ENCODE data around the gene ZNF710.
"Not testable (repeated sequence)": the region's sequence is repeated elsewhere in the genome, so short reads cannot be mapped to it uniquely, and the experiment has no call there.

Gene ZNF710

GRCh38 chr15:90083954-90084607 lies 83.0 kb downstream of the ZNF710 start:
- no peak for DNase-seq

- no peak for DNase-seq
These were observed 83.8 kb downstream of the ZNF710 start for GRCh38 chr15:90084876-90085423.

- DNase-seq, result no peak
These were observed 84.4 kb downstream of the ZNF710 start for GRCh38 chr15:90085565-90085964.

- DNase-seq, result peak; percentile 7
These were observed 85.7 kb downstream of the ZNF710 start for GRCh38 chr15:90086868-90087268.

GRCh38 chr15:90087454-90088154 lies 86.5 kb downstream of the ZNF710 start:
- no peak for DNase-seq

- DNase-seq, result no peak
These were observed 89.2 kb downstream of the ZNF710 start for GRCh38 chr15:90090226-90090848.

- no peak for DNase-seq
These were observed 90.2 kb downstream of the ZNF710 start for GRCh38 chr15:90091156-90091931.

- no peak for DNase-seq
These were observed 94.4 kb downstream of the ZNF710 start for GRCh38 chr15:90095521-90095959.

GRCh38 chr15:90097475-90097874 lies 96.4 kb downstream of the ZNF710 start:
- DNase-seq, result no peak

GRCh38 chr15:90099072-90099867 lies 98.1 kb downstream of the ZNF710 start:
- DNase-seq, result no peak

GRCh38 chr15:90099868-90100831 lies 99.0 kb downstream of the ZNF710 start:
- DNase-seq, result no peak

GRCh38 chr15:90101130-90101968 lies 100.2 kb downstream of the ZNF710 start:
- peak; percentile 24 for DNase-seq

GRCh38 chr15:90101969-90102890 lies 101.1 kb downstream of the ZNF710 start, which contains the start of gene IDH2:
Gene IDH2, minus strand, starts transcription at chr15:90102468. Its CDS starts 78 bp downstream, at chr15:90102390.
- peak; percentile 59 for DNase-seq

GRCh38 chr15:90103701-90104329 lies 102.7 kb downstream of the ZNF710 start:
- DNase-seq, result no peak

- no peak for DNase-seq
These were observed 103.4 kb downstream of the ZNF710 start for GRCh38 chr15:90104551-90104950.

GRCh38 chr15:90105521-90105920 lies 104.4 kb downstream of the ZNF710 start:
- DNase-seq, result no peak

GRCh38 chr15:90106522-90107117 lies 105.5 kb downstream of the ZNF710 start:
- DNase-seq, result peak; percentile 70

- DNase-seq, result not testable (repeated sequence)
These were observed 106.9 kb downstream of the ZNF710 start for GRCh38 chr15:90108038-90108437.
